CD8-positive, alpha-beta memory T cell (primary cell): Measurements from ENCODE around the gene CCDC8. TPM values are rescaled to one million over a fixed set of nuclear protein-coding genes. Genes with fewer than 3 reads are reported as not detected.
"Not testable (repeated sequence)": the region's sequence is repeated elsewhere in the genome, so short reads cannot be mapped to it uniquely, and the experiment has no call there.

Experiments
- CTCF ChIA-PET: fragments of 350-600 bp; sonication (Branson Sonifier 250); formaldehyde crosslinking; loops from one replicate; lab custom pipeline; 2021; ENCODE audit warnings: antibody characterized with exemption; lab: Charles Lee
- POLR2A ChIA-PET: fragments of 350-600 bp; sonication (Branson Sonifier 250); formaldehyde crosslinking; loops from one replicate; lab custom pipeline; 2021; ENCODE audit warnings: antibody characterized with exemption; lab: Charles Lee
- DNase-seq, 5 donors: peaks; one replicate each; pipeline versions ENCODE4 v3.0.0 to v3.0.0-alpha.2; 2020 to 2022; ENCODE audit warnings: mixed read lengths in 1 of 5
- H3K27ac ChIP-seq: one replicate; pipeline ENCODE4 v1.7.0; 2013; ENCODE audit warnings: low read depth, mild to moderate bottlenecking, low read length, moderate library complexity
- H3K27me3 ChIP-seq: 2 replicates; pipeline ENCODE4 v1.7.0; 2013; ENCODE audit warnings: low read length, mild to moderate bottlenecking; ENCODE audit not compliant: insufficient read depth, poor library complexity, severe bottlenecking
- H3K36me3 ChIP-seq: 2 replicates; pipeline ENCODE4 v1.7.0; 2013; ENCODE audit warnings: mild to moderate bottlenecking, low read length, moderate library complexity; ENCODE audit not compliant: insufficient read depth
- H3K4me1 ChIP-seq: 2 replicates; pipeline ENCODE4 v1.7.0; 2013; ENCODE audit warnings: mild to moderate bottlenecking, low read length, moderate library complexity; ENCODE audit not compliant: insufficient read depth
- H3K4me3 ChIP-seq: 2 replicates; pipeline ENCODE4 v1.7.0; 2013; ENCODE audit warnings: mild to moderate bottlenecking, low read length
- H3K9me3 ChIP-seq: 2 replicates; pipeline ENCODE4 v1.7.0; 2013; ENCODE audit warnings: mild to moderate bottlenecking, low read length
- H3K27ac Mint-ChIP-seq, 8 donors: one replicate each; pipeline ENCODE4 v1.8.0; 2020 to 2021; ENCODE audit warnings: mixed read lengths in 8 of 8, mild to moderate bottlenecking in 6 of 8, inconsistent platforms in 3 of 8, moderate library complexity in 3 of 8
- H3K27me3 Mint-ChIP-seq, 2 donors: one replicate each; pipeline ENCODE4 v1.8.0; 2020 to 2021; ENCODE audit warnings: mixed read lengths in 2 of 2, mild to moderate bottlenecking in 1 of 2, moderate library complexity in 1 of 2
- H3K36me3 Mint-ChIP-seq, 3 donors: one replicate each; pipeline ENCODE4 v1.8.0; 2020 to 2021; ENCODE audit warnings: mixed read lengths in 3 of 3, inconsistent platforms in 1 of 3, mild to moderate bottlenecking in 1 of 3
- H3K4me1 Mint-ChIP-seq, 3 donors: one replicate each; pipeline ENCODE4 v1.8.0; 2020 to 2021; ENCODE audit warnings: mixed read lengths in 3 of 3, inconsistent platforms in 1 of 3, mild to moderate bottlenecking in 1 of 3
- H3K4me3 Mint-ChIP-seq, 7 donors: one replicate each; pipeline ENCODE4 v1.8.0; 2020 to 2021; ENCODE audit warnings: mixed read lengths in 7 of 7, mild to moderate bottlenecking in 6 of 7, moderate library complexity in 4 of 7, inconsistent platforms in 2 of 7
- H3K9me3 Mint-ChIP-seq, 5 donors: one replicate each; pipeline ENCODE4 v1.8.0; 2020 to 2022; ENCODE audit warnings: mixed read lengths in 5 of 5, mild to moderate bottlenecking in 3 of 5, moderate library complexity in 2 of 5, inconsistent platforms in 1 of 5
- polyA plus RNA-seq: library from polyadenylated mRNA; unstranded; fragments of 300-500 nt; fragmentation: Illumina TruSeq; gene quantifications from one replicate; pipeline ENCODE4 v1.2.3, GENCODE V29; 2021
- total RNA-seq, 2 experiments: library from RNA; stranded (reverse); gene quantifications; one replicate each; pipeline ENCODE4 v1.2.3, GENCODE V29; 2021

The CCDC8 gene
- total and polyA plus RNA-seq, 3 experiments from 2014 or later, result not detected

DNA sequence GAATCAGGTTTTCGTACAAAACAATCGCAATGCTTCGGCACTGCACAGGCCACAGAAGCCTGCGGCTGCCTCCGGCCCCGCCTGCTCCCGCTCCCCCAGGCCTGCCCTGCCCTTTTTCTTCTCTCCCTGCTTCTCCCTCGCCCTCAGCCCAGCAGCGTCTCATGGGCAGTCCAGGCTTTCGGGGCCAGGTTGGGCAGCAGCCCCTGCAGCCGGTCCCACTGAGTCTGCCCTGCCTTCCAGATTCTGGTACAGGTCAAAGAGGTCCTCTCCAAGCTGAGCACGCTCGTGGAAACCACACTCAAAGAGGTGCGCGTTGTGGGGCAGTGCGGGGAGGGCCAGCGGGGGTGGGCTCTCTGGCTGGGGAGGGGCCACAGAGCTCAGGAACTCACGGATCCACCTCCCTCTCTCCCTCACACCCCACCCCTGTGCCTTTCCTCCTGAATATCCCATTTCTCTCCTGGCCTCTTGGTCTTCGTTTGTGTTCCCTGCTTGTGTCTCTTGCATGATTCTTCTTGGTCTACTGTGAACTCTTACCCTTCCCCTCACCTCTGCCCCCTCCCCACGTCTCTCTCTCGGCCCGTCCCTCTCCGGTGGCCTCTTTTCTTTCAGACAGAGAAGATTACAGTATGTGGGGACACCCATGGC, 30.1 kb downstream of the CCDC8 start:
- H3K4me1 Mint-ChIP-seq, result peaks cover 6 to 12% (median 8%) of the 10 kb centered on the region in 3 donors
- H3K27me3 ChIP-seq, result no peaks in the 10 kb centered on the region
- H3K4me3 Mint-ChIP-seq, result no peak overlapping the region
- DNase-seq, result no peak
- H3K27me3 Mint-ChIP-seq, result no peaks in the 10 kb centered on the region
- H3K4me3 ChIP-seq, result no peak overlapping the region
- peaks cover 4 to 86% (median 22%) of the 10 kb centered on the region in 3 donors for H3K36me3 Mint-ChIP-seq
- H3K9me3 Mint-ChIP-seq, result no peaks in the 10 kb centered on the region
- peak overlapping the region in 1 of 8 donors; percentile 5 for H3K27ac Mint-ChIP-seq
- no peak overlapping the region for H3K27ac ChIP-seq
- peaks cover 36% of the 10 kb centered on the region for H3K36me3 ChIP-seq
- H3K9me3 ChIP-seq, result no peaks in the 10 kb centered on the region
- ChIA-PET POLR2A (no interaction called here), CTCF (no interaction called here)
- no peaks in the 10 kb centered on the region for H3K4me1 ChIP-seq

- Histone ChIP-seq H3K27me3 (no peaks in the 10 kb centered on the region), H3K4me3 (no peak overlapping the region), H3K36me3 (peaks cover 42% of the 10 kb centered on the region), H3K4me1 (no peaks in the 10 kb centered on the region), H3K9me3 (no peaks in the 10 kb centered on the region), H3K27ac (no peak overlapping the region)
- Mint-ChIP-seq H3K9me3 (no peaks in the 10 kb centered on the region), H3K27me3 (no peaks in the 10 kb centered on the region), H3K4me1 (peaks cover 6 to 13% (median 8%) of the 10 kb centered on the region in 3 donors), H3K27ac (peak overlapping the region in 1 of 8 donors; percentile 24), H3K36me3 (peaks cover 4 to 86% (median 20%) of the 10 kb centered on the region in 3 donors), H3K4me3 (no peak overlapping the region)
- no peak for DNase-seq
- POLR2A ChIA-PET, result no interaction called here
- CTCF ChIA-PET, result no interaction called here
These were observed 31.5 kb downstream of the CCDC8 start for GRCh38 chr19:46381756-46382345.

GRCh38 chr19:46381346-46381745, 32.0 kb downstream of the CCDC8 start:
- CTCF ChIA-PET, result no interaction called here

GRCh38 chr19:46380690-46381089, 32.7 kb downstream of the CCDC8 start:
- no peak for DNase-seq
- no peaks in the 10 kb centered on the region for H3K4me1 ChIP-seq
- H3K27me3 ChIP-seq, result no peaks in the 10 kb centered on the region
- H3K4me3 Mint-ChIP-seq, result no peak overlapping the region
- peaks cover 46% of the 10 kb centered on the region for H3K36me3 ChIP-seq
- H3K9me3 ChIP-seq, result no peaks in the 10 kb centered on the region
- CTCF ChIA-PET, result no interaction called here
- POLR2A ChIA-PET, result no interaction called here
- no peak overlapping the region for H3K4me3 ChIP-seq
- peaks cover 6 to 15% (median 8%) of the 10 kb centered on the region in 3 donors for H3K4me1 Mint-ChIP-seq
- no peak overlapping the region for H3K27ac ChIP-seq
- H3K36me3 Mint-ChIP-seq, result peaks cover 4 to 90% (median 25%) of the 10 kb centered on the region in 3 donors
- no peaks in the 10 kb centered on the region for H3K27me3 Mint-ChIP-seq
- H3K9me3 Mint-ChIP-seq, result no peaks in the 10 kb centered on the region
- no peak overlapping the region for H3K27ac Mint-ChIP-seq

More at GRCh38 chr19:46381346-46381745, 32.0 kb downstream of the CCDC8 start:
- Mint-ChIP-seq H3K27ac (no peak overlapping the region), H3K4me1 (peaks cover 6 to 13% (median 8%) of the 10 kb centered on the region in 3 donors), H3K9me3 (no peaks in the 10 kb centered on the region), H3K27me3 (no peaks in the 10 kb centered on the region), H3K36me3 (peaks cover 4 to 89% (median 23%) of the 10 kb centered on the region in 3 donors), H3K4me3 (no peak overlapping the region)
- no peaks in the 10 kb centered on the region for H3K9me3 ChIP-seq
- DNase-seq, result no peak
- H3K36me3 ChIP-seq, result peaks cover 44% of the 10 kb centered on the region
- H3K4me3 ChIP-seq, result no peak overlapping the region
- no peaks in the 10 kb centered on the region for H3K27me3 ChIP-seq
- POLR2A ChIA-PET, result no interaction called here
- H3K27ac ChIP-seq, result no peak overlapping the region
- no peaks in the 10 kb centered on the region for H3K4me1 ChIP-seq

DNA sequence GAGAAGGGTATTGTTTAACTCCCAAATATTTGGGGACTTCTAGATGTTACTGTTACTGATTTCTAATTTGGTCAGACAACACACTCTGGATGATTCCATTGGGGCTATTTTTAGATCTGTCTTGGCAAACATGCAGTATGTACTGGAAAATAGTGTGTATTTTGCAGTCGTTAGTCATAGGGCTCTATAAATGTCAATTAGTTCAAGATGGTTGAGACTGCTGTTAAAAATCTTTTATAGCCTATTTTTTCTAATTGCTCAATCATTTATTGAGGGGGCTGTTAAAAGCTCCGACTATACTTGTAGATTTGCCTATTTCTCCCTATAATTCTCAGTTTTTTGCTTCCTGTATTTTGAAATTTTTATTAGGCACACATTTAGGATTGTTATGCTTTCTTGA, 35.1 kb downstream of the CCDC8 start:
- peaks cover 31% of the 10 kb centered on the region for H3K36me3 ChIP-seq
- Mint-ChIP-seq H3K9me3 (no peaks in the 10 kb centered on the region), H3K36me3 (peaks cover 4 to 82% (median 25%) of the 10 kb centered on the region in 3 donors), H3K4me3 (no peak overlapping the region), H3K4me1 (peaks cover 6 to 15% (median 8%) of the 10 kb centered on the region in 3 donors), H3K27me3 (no peaks in the 10 kb centered on the region), H3K27ac (peak overlapping the region in 1 of 8 donors; percentile 27)
- POLR2A ChIA-PET, result no interaction called here
- H3K4me3 ChIP-seq, result no peak overlapping the region
- H3K4me1 ChIP-seq, result no peaks in the 10 kb centered on the region
- no peaks in the 10 kb centered on the region for H3K27me3 ChIP-seq
- no peak overlapping the region for H3K27ac ChIP-seq
- no peak for DNase-seq
- CTCF ChIA-PET, result interaction anchor here (1.2 kb wide), 1 partner anchor 17 kb away, joined by 5 read pairs; no protein-coding TSS in a partner anchor
- H3K9me3 ChIP-seq, result no peaks in the 10 kb centered on the region

DNA sequence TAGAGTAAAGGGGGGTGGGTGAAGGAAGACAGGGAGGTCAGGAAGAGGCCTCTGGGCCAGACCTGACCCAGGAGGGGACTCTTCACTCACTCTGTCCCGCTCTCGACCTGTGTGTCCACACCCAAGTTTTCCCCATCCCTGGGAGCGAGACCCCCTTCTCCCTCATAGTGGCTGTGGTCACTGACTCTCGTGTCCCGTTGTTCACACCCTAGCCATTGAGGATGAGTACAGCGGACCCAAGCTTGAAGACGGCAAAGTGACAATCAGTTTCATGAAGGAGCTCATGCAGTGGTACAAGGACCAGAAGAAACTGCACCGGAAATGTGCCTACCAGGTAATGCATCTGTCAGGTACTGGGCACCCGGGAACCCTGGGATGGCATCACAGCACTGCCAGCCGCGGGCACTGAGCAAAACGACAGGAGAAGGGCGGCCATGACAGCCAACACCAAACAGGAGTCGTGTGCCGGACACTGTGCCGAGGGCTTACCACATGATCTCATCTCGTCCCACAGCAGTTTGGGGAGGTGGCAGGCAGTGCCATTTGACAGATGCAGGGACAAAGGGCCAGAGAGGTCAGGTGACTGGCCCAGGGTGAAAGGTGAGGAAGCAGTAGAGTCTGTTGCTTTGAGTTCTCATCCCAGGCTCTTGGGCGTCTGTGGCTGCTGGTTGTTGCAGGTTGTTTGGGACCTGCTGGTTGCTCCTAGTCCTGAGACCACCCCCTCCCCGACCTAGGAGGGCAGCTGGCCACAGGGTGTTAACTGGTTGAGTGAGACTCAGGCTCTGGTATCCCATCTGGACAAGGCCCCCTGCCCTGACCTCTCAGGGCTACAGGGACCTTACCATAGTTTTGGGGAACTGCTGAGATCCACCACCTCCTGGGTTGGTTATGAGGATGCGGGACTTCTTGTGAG, 36.9 kb downstream of the CCDC8 start:
- peaks cover 16 to 17% (median 16%) of the 10 kb centered on the region in 3 donors for H3K4me1 Mint-ChIP-seq
- H3K36me3 Mint-ChIP-seq, result peaks cover 4 to 66% (median 20%) of the 10 kb centered on the region in 3 donors
- Histone ChIP-seq H3K27me3 (no peaks in the 10 kb centered on the region), H3K27ac (no peak overlapping the region), H3K36me3 (peaks cover 22% of the 10 kb centered on the region), H3K9me3 (no peaks in the 10 kb centered on the region), H3K4me1 (peaks cover 15% of the 10 kb centered on the region), H3K4me3 (no peak overlapping the region)
- ChIA-PET POLR2A (no interaction called here), CTCF (no interaction called here)
- no peaks in the 10 kb centered on the region for H3K27me3 Mint-ChIP-seq
- DNase-seq, result no peak
- no peaks in the 10 kb centered on the region for H3K9me3 Mint-ChIP-seq
- H3K27ac Mint-ChIP-seq, result peak overlapping the region in 4 of 8 donors; percentile 14 to 73 (median 28)
- no peak overlapping the region for H3K4me3 Mint-ChIP-seq

- Mint-ChIP-seq H3K36me3 (peaks cover 0 to 64% (median 13%) of the 10 kb centered on the region in 3 donors), H3K4me1 (peaks cover 16 to 21% (median 19%) of the 10 kb centered on the region in 3 donors), H3K27ac (peak overlapping the region in 2 of 8 donors; percentile 14 to 58)
- H3K4me3 ChIP-seq, POLR2A ChIA-PET, H3K27me3 ChIP-seq, H3K4me3 Mint-ChIP-seq, H3K9me3 Mint-ChIP-seq, CTCF ChIA-PET, H3K27ac ChIP-seq, H3K27me3 Mint-ChIP-seq, DNase-seq, H3K9me3 ChIP-seq: not testable (repeated sequence)
- peaks cover 17% of the 10 kb centered on the region for H3K4me1 ChIP-seq
- peaks cover 22% of the 10 kb centered on the region for H3K36me3 ChIP-seq
These were observed 37.8 kb downstream of the CCDC8 start for GRCh38 chr19:46375476-46376067.
